ENCODE data around the gene CCDC13. TPM values are rescaled to one million over a fixed set of nuclear protein-coding genes. Genes with fewer than 3 reads are reported as not detected.

CCDC13 gene
- total and polyA plus RNA-seq, 10 of the 15 experiments (the other 5 are each of a cell fraction or from before 2014, with no cell fraction given), result 0.13 to 0.81 (median 0.30) TPM; not detected in 4

DNA sequence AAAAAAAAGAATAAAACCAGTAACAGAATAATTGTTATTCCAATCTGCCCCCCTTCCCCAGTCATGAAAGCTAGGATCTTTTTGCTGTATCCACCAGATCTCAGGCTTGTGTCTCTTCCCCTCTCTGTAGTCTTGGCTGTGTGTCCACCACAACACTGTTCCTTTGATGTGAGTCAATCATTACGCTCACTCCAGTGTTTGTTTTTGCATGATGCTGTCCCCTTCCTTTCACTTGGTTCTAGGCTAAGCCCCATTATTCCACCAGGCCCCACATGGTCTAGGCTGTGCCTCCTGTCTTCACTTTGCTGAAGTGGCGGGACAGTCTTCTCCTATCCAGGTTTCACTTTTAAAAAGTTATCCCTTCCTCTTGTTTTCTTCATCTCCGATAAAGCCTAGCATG lies 49.8 kb upstream of the CCDC13 start:
- WGBS (ENCODE audit: insufficient coverage, insufficient replicate concordance, low lambda C conversion rate, missing lambda C conversion rate), result 94% methylated on average over 3 of the region's 3 CpGs
- DNase-seq (ENCODE audit: low read depth, low spot score) (no peak), FAIRE-seq (no peak), ATAC-seq (no peak)
- TF ChIP-seq TBL1XR1 (IDR thresholded peaks at IDR 0.05; ENCODE audit: low read depth, low read length), result no peak
- no peak for TF ChIP-seq NFXL1 (IDR thresholded peaks at IDR 0.05; ENCODE audit: borderline replicate concordance)
- Histone ChIP-seq H3K36me3 (ENCODE audit: control insufficient read depth in 2 of 2, insufficient read depth in 2 of 2, low read length in 1 of 2) (no peaks in the 10 kb centered on the region), H3K9me3 (replicated peaks; ENCODE audit: control insufficient read depth, insufficient read depth, low read length) (no peaks in the 10 kb centered on the region), H3K4me1 (ENCODE audit: control insufficient read depth, insufficient read depth, low read length) (no peaks in the 10 kb centered on the region), H3K4me3 (no peak overlapping the region), H3K9ac (ENCODE audit: control insufficient read depth, insufficient read depth, low read length) (no peak overlapping the region), H4K20me1 (ENCODE audit: control insufficient read depth, insufficient read depth) (no peaks in the 10 kb centered on the region), H2AFZ (ENCODE audit: control insufficient read depth, low read depth, low read length) (no peak overlapping the region), H3K79me2 (ENCODE audit: control insufficient read depth, insufficient read depth, low read length) (no peaks in the 10 kb centered on the region), H3K27ac (ENCODE audit: control insufficient read depth, insufficient read depth) (no peak overlapping the region), H3K27me3 (replicated peaks in 1 of 2; ENCODE audit: control insufficient read depth in 2 of 2, insufficient read depth in 2 of 2, low read length in 1 of 2) (no peaks in the 10 kb centered on the region), H3K4me2 (ENCODE audit: control insufficient read depth, insufficient read depth) (no peak overlapping the region)
- BruUV-seq (replicated peaks), result no TSS peak
- SMC1A ChIA-PET (ENCODE audit: uncharacterized antibody, unreplicated experiment), result no interaction called here
- RAD21 ChIA-PET (ENCODE audit: unreplicated experiment), result no interaction called here
- intact Hi-C loops (cut with micrococcal nuclease; ENCODE audit: unreplicated experiment), result no loop called here
- POLR2A ChIA-PET, result interaction anchor here (0.7 kb wide), 1 partner anchor 32 kb away, joined by 4 read pairs; no protein-coding TSS in a partner anchor
- in situ Hi-C loops (cut with MboI), result no loop called here
- CTCF ChIA-PET, result interaction anchor here (2.3 kb wide), 1 partner anchor 59 kb away, joined by 6 read pairs; no protein-coding TSS in a partner anchor

DNA sequence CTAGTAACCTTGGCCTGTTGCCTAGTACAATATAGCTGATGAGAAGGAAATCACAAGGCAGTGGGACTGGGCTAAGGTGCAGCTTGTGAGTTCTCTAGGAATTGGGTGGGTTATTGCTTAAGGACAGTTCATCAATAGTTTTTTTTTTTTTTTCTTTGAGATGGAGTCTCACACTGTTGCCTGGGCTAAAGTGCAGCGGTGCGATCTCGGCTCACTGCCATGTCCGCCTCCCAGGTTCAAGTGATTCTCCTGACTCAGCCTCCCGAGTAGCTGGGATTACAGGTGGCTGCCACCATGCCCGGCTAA lies 47.6 kb upstream of the CCDC13 start:
- in situ Hi-C loops (cut with MboI) (no loop called here), intact Hi-C loops (cut with micrococcal nuclease; ENCODE audit: unreplicated experiment) (no loop called here)
- ChIA-PET CTCF (interaction anchor here (0.7 to 3.5 kb wide), 5 partner anchors 11 to 248 kb away, joined by 3 to 16 read pairs (median 6); no protein-coding TSS in a partner anchor), SMC1A (ENCODE audit: uncharacterized antibody, unreplicated experiment) (interaction anchor here (1.2 kb wide), 1 partner anchor 41 kb away, joined by 5 read pairs; no protein-coding TSS in a partner anchor), RAD21 (ENCODE audit: unreplicated experiment) (interaction anchor here (0.9 kb wide), 1 partner anchor 10 kb away, joined by 3 read pairs; no protein-coding TSS in a partner anchor), POLR2A (interaction anchor here (0.6 kb wide), 1 partner anchor 139 kb away, joined by 4 read pairs; no protein-coding TSS in a partner anchor)
- 62% methylated on average over 6 of the region's 6 CpGs for WGBS (ENCODE audit: insufficient coverage, insufficient replicate concordance, low lambda C conversion rate, missing lambda C conversion rate)
- H2AFZ ChIP-seq (ENCODE audit: control insufficient read depth, low read depth, low read length), result no peak overlapping the region
- BruUV-seq (replicated peaks), result no TSS peak
- H3K79me2 ChIP-seq (ENCODE audit: control insufficient read depth, insufficient read depth, low read length), result no peaks in the 10 kb centered on the region
- H3K9ac ChIP-seq (ENCODE audit: control insufficient read depth, insufficient read depth, low read length), result no peak overlapping the region
- FAIRE-seq (no peak), ATAC-seq (no peak), DNase-seq (ENCODE audit: low read depth, low spot score) (no peak)
- no peak overlapping the region for H3K4me3 ChIP-seq
- H3K4me1 ChIP-seq (ENCODE audit: control insufficient read depth, insufficient read depth, low read length), result no peaks in the 10 kb centered on the region
- H3K4me2 ChIP-seq (ENCODE audit: control insufficient read depth, insufficient read depth), result no peak overlapping the region
- H4K20me1 ChIP-seq (ENCODE audit: control insufficient read depth, insufficient read depth), result no peaks in the 10 kb centered on the region
- H3K36me3 ChIP-seq (ENCODE audit: control insufficient read depth in 2 of 2, insufficient read depth in 2 of 2, low read length in 1 of 2), result no peaks in the 10 kb centered on the region
- H3K27ac ChIP-seq (ENCODE audit: control insufficient read depth, insufficient read depth), result no peak overlapping the region
- no peaks in the 10 kb centered on the region for H3K27me3 ChIP-seq (replicated peaks in 1 of 2; ENCODE audit: control insufficient read depth in 2 of 2, insufficient read depth in 2 of 2, low read length in 1 of 2)
- H3K9me3 ChIP-seq (replicated peaks; ENCODE audit: control insufficient read depth, insufficient read depth, low read length), result no peaks in the 10 kb centered on the region
- TF ChIP-seq, protein P1, sequence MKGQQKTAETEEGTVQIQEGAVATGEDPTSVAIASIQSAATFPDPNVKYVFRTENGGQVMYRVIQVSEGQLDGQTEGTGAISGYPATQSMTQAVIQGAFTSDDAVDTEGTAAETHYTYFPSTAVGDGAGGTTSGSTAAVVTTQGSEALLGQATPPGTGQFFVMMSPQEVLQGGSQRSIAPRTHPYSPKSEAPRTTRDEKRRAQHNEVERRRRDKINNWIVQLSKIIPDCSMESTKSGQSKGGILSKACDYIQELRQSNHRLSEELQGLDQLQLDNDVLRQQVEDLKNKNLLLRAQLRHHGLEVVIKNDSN (IDR thresholded peaks at IDR 0.05; ENCODE audit: borderline replicate concordance, extremely low read length, insufficient read depth, low read depth, low read length), result no peak
- no peak for TF ChIP-seq SRF (IDR thresholded peaks at IDR 0.05; ENCODE audit: low read depth in 2 of 2, low read length in 2 of 2)
- no peak for TF ChIP-seq RELA (IDR thresholded peaks at IDR 0.05; ENCODE audit: borderline replicate concordance, partially characterized antibody)
- TF ChIP-seq YBX1 (IDR thresholded peaks at IDR 0.05), result no peak
- TF ChIP-seq GABPA (IDR thresholded peaks at IDR 0.05; ENCODE audit: low read depth), result no peak
- no peak for TF ChIP-seq FOXK2 (IDR thresholded peaks at IDR 0.05)
- TF ChIP-seq ZNF207 (IDR thresholded peaks at IDR 0.05; ENCODE audit: borderline replicate concordance), result no peak
- TF ChIP-seq ATF2 (IDR thresholded peaks at IDR 0.05; ENCODE audit: low read length), result no peak
- no peak for TF ChIP-seq HDAC2 (IDR thresholded peaks at IDR 0.05)
- TF ChIP-seq, protein P2, sequence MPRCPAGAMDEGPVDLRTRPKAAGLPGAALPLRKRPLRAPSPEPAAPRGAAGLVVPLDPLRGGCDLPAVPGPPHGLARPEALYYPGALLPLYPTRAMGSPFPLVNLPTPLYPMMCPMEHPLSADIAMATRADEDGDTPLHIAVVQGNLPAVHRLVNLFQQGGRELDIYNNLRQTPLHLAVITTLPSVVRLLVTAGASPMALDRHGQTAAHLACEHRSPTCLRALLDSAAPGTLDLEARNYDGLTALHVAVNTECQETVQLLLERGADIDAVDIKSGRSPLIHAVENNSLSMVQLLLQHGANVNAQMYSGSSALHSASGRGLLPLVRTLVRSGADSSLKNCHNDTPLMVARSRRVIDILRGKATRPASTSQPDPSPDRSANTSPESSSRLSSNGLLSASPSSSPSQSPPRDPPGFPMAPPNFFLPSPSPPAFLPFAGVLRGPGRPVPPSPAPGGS (IDR thresholded peaks at IDR 0.05; ENCODE audit: borderline replicate concordance, insufficient read depth, low read depth, low read length, poor library complexity, severe bottlenecking), result no peak
- TF ChIP-seq, protein P3, sequence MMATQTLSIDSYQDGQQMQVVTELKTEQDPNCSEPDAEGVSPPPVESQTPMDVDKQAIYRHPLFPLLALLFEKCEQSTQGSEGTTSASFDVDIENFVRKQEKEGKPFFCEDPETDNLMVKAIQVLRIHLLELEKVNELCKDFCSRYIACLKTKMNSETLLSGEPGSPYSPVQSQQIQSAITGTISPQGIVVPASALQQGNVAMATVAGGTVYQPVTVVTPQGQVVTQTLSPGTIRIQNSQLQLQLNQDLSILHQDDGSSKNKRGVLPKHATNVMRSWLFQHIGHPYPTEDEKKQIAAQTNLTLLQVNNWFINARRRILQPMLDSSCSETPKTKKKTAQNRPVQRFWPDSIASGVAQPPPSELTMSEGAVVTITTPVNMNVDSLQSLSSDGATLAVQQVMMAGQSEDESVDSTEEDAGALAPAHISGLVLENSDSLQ (IDR thresholded peaks at IDR 0.05), result no peak
- no peak for TF ChIP-seq ZNF384 (IDR thresholded peaks at IDR 0.05; ENCODE audit: borderline replicate concordance, low read depth, low read length)

Measured in GM12878 (cell line).